Activated CD4-positive, alpha-beta T cell treated with anti-CD3 and anti-CD28 coated beads for 1 hour (primary cell): ENCODE measurements around the gene GOLPH3.
"Not testable (repeated sequence)": the region's sequence is repeated elsewhere in the genome, so short reads cannot be mapped to it uniquely, and the experiment has no call there.

Source experiments
- DNase-seq: peaks from one replicate; pipeline ENCODE4 v3.0.0-alpha.2; 2020

Gene GOLPH3

DNA sequence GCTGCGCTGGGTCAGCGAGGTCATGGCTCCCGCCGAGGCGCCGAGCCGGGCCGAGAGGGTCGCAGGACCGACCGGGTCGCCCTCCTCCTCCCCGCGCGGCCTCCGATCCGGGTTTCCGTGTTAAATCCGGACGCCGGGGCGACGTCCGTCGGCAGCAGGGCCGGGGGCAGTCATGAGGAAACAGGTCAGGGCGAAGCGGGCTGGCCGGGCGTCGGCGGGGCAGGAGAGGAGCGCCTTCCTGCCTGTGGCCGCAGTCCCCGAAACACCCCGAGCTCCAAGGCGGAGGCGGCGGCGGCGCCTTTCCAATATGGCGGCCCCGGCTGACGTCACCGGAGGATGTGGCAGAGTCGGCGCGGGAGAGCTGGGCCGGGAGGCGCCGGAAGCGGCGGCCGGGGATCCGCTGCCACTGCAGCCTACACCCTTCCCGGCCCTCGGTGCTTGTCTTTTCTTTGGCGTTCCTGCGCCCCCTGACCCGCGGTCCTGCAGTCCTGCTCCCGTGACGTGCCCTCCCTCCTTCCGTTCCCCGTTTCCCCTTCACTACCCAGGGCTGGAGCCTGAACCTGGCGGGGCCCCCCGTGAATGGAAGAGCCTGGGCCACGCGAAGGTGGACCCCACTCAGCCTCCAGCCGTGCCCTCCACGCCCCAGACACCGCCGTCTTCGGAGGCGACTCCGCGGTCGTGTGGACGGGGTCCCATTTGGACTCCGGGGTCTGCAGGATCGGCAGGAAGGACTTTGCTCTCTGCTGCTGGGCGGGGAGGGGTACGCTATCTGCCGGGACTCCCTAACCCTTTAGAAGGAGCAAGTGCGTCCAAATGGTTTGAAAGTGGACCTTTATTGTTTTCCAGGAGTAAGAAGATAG is at the start of gene GOLPH3:
Gene GOLPH3 (minus strand): TSS at position 309 of the 860 bp plus-strand sequence. CDS start 285 bp downstream, at position 24.
- DNase-seq: peak; percentile 83

DNA sequence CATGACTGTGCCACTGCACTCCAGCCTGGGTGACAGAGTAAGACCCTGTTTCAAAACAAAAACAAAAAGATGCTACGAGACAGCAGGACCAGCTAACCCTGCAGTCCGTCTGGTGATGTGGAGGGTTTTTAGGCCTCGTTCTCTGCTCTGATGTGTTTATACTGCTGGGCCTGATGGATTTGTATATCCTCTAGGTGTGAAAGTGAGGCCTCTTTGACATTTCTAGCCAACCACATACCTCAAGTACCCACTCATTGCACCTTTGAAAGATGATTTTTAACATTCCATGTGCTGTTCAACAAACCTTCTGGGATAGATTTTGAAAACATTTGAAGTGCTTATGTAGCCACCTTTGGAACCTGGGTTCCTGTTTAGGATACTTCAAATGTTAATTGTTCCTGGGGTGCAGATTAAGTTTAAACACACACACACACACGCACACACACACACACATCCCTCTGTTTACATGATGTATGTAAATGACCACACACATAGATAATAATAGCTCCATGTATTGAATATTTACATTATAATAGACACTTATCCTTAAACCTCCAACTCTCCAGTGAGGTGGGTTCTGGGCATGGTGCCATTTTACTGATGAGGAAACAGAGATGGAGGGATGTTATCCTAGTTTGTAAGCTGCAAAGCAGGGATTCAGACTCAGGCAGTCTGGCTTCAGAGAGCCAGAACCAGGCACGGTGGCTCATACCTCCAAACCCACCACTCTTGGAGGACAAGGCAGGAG is 48.8 kb upstream of the GOLPH3 start:
- DNase-seq: no peak

DNA sequence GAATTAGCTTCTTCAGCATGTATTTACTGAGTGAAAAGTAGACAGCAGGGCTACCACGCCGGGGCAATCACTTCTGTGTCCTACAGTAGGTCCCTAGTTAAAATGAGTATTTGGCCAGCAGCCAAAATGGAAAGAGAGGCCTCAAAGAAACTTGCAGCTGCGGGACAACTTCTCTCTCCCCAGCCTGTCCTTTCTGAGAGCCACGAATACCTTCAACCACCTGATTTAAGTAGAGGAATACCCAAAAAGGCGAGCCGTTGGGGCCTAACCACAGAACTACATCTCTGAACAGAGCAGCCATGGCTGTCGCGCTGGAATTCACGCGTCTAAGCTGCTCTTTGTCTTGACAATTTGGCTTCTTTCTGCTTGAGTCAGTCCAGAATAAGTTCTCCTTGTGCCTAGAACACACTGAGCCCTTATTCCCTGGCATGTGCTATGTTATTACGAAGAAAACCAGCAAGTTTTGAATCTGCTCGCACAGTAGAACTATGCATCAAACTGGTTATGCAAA is 43.8 kb upstream of the GOLPH3 start:
- DNase-seq: no peak

DNA sequence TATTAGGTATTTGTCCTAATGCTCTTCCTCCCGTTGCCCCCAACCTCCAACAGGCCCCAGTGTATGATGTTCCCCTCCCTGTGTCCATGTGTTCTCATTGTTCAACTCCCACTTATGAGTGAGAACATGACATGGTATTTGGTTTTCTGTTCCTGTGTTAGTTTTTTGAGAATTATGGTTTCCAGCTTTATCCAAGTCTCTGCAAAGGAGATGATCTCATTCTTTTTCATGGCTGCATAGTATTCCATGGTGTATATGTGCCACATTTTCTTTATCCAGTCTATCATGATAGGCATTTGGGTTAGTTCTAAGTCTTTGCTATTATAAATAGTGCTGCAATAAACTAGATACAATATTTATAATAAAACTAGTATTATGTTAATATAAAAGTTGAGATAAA is 40.2 kb upstream of the GOLPH3 start:
- DNase-seq: not testable (repeated sequence)

DNA sequence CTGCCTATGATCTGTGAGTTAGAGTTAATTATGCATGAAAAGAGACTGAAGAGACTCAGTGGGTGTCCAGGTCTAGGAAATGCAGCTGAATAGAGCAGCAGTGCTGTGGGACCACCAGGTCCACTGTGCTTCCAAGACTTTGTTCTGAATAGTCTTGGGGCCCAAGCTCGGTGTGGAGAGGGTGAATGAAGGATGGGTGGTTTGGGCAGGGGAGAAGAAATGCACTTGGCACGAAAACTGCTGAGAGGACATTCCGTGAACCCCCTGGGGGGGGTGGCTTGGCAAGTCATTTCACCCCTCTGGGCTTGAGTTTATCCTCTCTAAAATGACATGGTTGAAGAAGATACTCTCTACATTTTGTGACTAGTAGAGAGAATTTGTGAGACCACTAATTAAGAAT is 36.0 kb upstream of the GOLPH3 start:
- DNase-seq: no peak

DNA sequence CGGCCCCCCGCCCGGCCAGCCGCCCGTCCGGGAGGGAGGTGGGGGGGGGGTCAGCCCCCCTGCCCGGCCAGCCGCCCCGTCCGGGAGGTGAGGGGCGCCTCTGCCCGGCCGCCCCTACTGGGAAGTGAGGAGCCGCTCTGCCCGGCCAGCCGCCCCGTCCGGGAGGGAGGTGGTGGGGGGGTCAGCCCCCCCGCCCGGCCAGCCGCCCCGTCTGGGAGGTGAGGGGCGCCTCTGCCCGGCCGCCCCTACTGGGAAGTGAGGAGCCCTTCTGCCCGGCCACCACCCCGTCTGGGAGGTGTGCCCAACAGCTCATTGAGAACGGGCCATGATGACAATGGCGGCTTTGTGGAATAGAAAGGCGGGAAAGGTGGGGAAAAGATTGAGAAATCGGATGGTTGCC is 34.7 kb upstream of the GOLPH3 start:
- not testable (repeated sequence) for DNase-seq

DNA sequence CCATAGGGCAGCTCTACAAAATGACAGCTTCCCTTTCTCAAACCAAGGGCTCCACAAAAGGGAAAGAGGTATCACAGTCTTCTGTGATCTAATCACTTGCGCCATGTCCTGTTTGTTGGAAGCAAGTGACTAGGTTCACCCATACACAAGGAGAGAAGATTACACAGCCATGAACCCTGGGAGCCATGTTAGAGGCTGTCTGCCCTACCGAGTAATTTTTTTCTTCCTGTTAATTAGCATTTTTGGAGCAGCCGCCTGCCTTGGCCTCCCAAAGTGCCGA is 33.2 kb upstream of the GOLPH3 start:
- DNase-seq: no peak

DNA sequence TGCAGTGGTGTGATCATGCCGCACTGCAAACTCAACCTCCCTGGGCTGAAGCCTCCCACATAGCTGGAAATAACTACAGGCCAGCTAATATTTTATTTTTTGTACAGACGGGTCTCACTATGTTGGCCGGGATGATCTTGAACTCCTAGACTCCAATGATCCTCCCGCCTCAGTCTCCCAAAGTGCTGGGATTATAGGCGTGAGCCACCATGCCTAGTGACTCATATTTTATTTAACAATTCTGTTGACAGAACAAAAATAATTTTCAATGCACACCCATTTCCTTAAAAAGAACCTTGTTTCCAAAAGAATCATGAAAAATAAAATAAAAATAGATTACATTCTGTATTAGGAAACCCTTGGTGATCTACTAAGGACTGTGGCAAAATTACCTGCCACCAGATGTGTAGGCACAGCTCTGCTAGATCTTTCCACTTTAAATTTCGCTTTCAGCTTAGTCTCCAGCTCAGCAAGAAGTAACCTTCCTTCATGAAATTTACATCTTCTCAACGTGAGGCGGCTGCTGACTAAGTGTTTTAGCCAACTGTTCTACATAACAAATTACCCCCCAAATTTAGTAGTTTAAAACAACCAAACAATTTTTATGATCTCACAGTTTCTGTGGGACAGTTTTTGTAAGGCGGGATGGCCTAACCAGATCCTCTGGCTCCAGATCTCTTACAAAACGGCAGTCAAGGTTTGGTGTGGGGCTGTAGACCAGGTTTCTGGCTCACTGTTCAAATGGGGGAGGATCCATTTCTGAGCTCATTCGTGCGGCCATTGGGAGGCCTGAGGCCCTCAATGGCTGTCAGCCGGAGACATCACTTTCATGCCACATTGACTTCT is 32.6 kb upstream of the GOLPH3 start:
- no peak for DNase-seq

DNA sequence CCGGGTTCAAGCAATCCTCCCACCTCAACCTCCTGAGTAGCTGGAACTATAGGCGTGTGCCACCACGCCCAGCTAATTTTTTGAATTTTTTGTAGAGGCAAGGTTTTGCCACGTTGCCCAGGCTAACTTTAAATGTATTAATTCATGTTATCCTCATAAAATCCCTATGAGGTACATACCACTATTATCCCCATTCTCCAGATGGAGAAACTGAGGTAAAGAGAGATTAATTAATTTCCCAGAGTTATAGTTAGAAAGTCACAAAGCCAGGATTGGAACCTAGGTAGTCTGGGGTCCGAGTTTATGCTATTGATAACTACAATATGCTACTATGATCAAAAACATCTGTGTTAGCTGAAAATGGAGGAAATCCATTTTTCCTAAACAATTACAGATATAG is 31.9 kb upstream of the GOLPH3 start:
- DNase-seq: no peak

DNA sequence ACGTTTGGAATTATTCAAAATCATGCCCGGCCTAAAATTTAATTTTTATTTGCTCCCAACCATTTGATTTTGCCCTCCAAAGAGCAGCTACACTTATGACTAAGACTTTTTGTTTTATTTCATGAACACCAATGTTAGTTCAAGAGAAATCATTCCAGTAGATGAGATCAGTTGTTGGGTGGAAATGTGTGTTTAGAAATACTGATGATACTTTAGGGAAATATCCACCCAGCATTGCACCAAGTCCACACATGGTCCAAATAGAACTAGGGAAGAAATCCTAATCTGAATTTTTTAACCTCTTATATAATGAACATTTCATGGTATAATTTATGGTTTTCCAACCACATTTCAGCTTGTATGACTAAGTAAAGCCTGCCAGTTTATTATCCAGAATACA is 28.3 kb upstream of the GOLPH3 start:
- DNase-seq: no peak

DNA sequence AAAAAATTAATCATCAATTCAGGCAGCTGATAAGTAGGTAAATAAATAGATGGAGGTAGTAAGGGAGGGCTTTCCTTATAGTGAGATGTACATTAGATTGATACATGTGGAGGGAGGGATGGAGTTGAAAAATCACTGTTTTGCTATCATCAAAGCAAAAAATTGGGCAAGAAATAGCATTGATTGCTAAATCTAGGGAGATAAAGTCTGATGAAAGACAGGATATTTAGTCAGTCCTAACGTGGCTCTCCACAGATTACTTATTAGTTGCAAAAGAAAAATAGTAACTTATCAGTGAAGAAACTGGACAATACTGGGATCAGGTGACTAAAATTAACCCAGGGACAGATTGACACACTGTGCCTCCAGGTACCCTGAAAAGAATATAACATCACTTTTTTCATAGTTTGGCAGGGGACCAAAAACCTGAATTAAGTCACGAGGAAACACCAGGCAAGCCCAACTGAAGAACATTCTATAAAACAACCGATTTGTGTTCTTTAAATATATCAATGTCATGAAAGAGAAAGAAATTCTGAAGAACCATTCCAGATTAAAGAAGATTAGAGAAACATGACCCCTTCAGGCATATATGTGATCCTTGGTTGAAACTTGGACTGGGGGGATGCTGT is 27.1 kb upstream of the GOLPH3 start:
- DNase-seq: no peak

DNA sequence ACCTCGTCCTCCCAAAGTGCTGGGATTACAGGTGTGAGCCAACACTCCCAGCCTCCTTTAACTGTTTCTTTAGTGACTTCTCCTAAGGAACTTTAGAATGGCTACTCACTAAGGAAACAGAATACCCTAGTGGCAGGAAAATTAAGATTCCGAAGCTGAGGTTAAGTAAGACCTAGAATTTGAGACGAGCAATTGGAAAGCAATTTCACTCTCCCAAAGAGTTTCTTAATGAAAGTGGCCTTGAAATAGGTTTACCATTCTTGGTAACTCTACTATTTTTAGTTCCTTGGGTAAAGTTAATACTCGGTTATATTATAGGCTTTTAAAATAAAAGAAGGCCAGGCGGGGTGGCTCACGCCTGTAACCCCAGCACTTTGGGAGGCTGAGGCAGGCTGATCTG is 22.9 kb upstream of the GOLPH3 start:
- DNase-seq: no peak

DNA sequence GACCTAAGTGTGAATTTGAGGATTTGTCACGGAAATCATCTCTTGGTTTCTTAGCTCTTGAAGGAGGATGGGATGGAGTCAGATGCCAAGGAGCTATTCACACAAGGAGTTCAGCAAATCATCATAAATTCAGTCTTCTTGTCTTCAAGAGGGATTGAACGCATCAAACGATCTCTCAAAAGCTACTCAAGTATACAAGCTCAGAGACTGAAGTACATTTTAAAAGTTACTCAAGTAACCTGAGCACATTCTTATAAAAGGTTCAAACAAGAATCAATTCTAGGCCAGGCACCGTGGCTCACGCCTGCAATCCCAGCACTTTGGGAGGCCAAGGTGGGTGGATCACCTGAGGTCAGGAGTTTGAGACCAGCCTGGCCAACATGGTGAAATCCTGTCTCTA is 21.1 kb upstream of the GOLPH3 start:
- DNase-seq: no peak

DNA sequence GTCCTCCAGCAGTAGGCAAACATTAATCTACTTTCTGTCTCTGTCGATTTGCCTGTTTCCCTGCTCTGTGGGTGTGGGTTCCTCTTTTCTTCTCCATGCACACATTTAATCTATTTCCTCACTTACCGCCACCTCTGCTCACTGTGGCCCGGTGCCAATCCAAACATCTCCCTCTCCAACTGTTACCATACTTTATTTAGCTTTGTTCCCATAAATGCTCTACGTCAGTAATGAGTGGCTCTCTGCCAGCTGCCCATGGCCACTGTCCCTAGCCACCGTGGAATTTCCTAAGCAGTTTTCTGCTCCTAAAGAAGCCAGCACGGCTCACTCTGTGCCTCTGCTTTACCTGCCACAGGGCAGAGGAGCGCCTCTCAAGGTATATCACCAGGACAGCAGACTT is 19.5 kb upstream of the GOLPH3 start:
- no peak for DNase-seq

DNA sequence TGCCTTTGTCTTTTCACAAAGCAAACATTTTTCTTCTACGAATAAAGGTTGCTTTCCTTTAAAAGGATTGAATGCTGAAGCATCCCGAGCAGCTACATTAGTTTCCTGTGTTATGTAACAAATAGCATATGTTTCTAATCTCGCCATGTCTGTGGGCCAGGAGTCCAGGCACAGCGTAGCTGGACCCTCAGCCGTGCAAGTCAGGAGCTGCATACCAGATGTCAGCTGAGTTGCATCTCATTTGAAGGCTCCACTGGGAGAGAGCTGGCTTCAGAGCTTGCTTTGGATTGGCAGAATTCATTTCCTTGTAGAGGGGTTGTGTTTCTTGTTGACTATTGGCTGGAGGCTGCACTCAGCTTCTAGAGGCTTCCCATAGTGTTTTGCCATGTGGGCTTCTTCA is 16.0 kb upstream of the GOLPH3 start:
- no peak for DNase-seq

DNA sequence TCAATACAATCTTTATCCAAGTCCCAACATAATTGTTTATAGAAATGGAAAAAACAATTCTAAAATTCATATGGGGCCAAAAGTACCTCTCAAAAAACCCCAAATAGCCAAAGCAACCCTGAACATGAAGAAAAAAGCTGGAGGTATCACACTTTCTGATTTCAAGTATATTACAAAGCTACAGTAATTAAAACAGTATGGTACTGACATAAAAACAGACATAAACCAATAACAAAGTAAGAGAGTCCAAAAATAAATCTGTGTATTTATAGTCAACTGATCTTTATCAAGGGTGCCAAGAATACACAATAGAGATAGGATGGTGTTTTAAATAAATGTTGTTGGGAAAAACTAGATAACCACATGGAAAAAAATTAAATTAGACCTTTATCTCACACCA is 13.6 kb upstream of the GOLPH3 start:
- DNase-seq: no peak

DNA sequence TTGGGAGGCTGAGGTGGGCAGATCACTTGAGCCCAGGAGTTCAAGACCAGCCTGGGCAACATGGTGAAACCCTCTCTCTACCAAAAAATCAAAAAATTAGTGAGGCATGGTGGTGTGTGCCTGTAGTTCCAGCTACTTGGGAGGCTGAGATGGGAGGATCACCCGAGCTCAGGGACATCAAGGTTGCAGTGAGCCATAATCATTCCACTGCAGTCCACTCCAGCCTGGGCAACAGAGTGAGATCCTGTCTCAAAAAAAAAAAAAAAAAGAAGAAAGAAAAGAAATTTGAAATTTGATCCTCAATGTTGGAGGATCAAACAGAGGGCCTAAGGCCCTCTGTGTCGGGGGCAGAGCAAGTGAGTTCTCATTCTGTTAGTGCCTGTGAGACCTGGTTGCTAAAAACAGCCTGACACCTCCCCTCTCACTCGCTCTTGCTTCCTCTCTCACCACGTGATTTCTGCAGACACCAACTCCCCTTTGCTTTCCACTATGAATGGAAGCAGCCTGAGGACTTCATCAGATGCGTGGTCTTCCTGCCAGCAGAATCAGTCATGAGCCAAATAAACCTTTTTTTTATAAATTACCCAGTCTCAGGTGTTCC is 8.4 kb upstream of the GOLPH3 start:
- DNase-seq: no peak

DNA sequence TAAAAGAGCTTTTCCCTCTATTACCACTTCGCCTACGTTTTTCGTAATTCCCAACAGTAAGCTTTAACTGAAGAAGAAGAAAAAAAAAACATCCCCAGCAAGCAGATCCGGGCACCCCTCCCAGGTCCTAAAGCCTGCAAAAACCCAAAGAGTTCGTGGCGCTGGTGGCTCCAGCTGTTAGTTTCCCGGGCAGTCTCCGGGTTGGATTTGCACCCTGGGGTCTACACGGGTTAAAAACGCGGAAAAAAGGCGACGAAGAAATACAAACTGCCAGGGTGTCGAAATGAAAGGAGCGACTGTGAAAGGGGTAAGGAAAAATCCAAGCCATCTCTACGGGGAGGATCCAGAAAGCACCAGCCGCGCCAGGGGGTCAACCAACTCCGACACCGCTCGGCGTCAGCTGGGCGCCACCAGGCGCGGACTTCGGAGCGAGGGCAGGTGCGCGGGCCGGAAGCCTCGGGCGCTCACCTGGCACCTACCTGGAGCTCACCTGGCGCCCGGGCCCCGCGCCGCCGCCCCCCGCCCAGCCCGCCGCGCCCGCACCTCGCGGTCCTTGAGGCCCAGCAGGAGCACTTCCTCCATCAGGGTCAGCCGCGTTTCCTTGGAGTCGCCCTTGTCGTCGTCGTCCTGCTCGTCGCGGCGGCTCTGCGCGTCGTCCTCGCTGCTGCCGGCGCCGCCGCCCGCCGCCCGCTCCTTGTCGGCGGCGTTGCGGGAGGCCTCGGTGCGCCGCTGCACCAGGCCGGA is 680 bp downstream of the GOLPH3 start:
- peak; percentile 8 for DNase-seq

DNA sequence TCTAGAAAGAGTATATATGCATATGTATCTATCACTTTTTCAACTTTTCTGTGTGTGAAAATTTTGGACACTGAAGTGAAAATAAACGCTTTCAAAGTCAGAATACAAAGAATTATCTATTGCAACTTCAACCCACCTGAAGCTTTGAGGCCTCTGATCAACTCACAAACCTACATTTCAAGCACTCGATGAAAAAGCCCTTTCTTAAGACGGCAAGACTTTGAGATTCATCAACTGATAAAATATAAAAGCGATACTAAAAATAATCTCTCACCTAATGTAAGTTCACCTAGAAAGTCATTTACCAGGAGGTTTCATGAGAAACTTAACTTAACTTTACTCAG is 1.2 kb downstream of the GOLPH3 start:
- DNase-seq: no peak

DNA sequence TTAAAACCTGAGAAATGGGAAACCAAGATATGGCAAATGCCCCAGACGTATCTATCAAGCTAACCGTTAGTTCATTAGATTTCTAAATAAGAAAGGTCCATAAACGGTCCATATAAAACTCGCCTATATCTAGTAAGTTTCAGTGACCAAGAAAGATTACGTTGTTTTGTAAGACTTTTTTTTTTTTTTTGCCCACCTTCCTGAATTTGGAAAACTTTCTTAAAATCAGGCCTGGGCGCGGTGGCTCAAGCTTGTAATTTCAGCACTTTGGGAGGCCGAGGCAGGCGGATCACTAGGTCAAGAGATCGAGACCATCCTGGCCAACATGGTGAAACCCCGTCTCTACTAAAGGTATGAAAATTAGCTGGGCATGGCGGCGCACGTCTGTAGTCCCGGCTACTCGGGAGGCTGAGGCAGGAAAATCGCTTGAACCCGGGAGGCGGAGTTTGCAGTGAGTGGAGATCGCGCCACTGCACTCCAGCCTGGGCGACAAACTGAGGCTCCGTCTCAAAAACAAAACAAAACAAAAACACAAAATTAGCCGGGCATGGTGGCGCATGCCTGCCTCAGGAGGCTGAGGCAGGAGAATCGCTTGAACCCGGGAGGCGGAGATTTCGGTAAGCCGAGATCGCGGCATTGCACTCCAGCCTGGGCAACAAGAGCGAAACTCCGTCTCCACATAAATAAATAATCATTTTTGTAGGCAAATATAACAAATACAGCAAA is 1.8 kb downstream of the GOLPH3 start:
- not testable (repeated sequence) for DNase-seq
